Spinal cord (tissue), 10 donors: ENCODE measurements around the gene IGFALS. TPM values are rescaled to one million over a fixed set of nuclear protein-coding genes. Genes with fewer than 3 reads are reported as not detected.

Source experiments
- DNase-seq, 6 donors: peaks; one replicate each; pipeline versions ENCODE4 v3.0.0 to v3.0.0-alpha.2; 2013 to 2015; ENCODE audit warnings: low spot score in 6 of 6, low read depth in 4 of 6
- H3K27ac ChIP-seq: one replicate; pipeline ENCODE4 v1.5.1; 2013; ENCODE audit warnings: low read depth, low read length, control low read depth
- H3K27me3 ChIP-seq: one replicate; pipeline ENCODE4 v1.6.1; 2013; ENCODE audit warnings: low read length; ENCODE audit not compliant: control insufficient read depth, insufficient read depth
- H3K36me3 ChIP-seq: one replicate; pipeline ENCODE4 v1.6.1; 2013; ENCODE audit warnings: low read length; ENCODE audit not compliant: control insufficient read depth, insufficient read depth
- H3K4me1 ChIP-seq: one replicate; pipeline ENCODE4 v1.6.1; 2013; ENCODE audit warnings: low read length; ENCODE audit not compliant: control insufficient read depth, insufficient read depth
- H3K4me3 ChIP-seq: one replicate; pipeline ENCODE4 v1.5.1; 2013; ENCODE audit warnings: low read depth, low read length, control low read depth
- H3K9me3 ChIP-seq: one replicate; pipeline ENCODE4 v1.6.1; 2013; ENCODE audit warnings: low read length; ENCODE audit not compliant: control insufficient read depth, insufficient read depth
- WGBS: methylation state at CpG from one replicate; pipeline ENCODE4 v1.1.5; 2013; ENCODE audit warnings: missing lambda C conversion rate; ENCODE audit not compliant: insufficient coverage; 5-methylcytosine and 5-hydroxymethylcytosine counted together
- polyA plus RNA-seq, 2 donors: library from polyadenylated mRNA; unstranded; fragments of 120-200 nt; gene quantifications; one replicate each; pipeline ENCODE4 v1.2.1, GENCODE V29; 2013; ENCODE audit not compliant: insufficient read length in 2 of 2
- total RNA-seq, 2 donors: library from RNA; depleted of rRNA in 1 of 2; stranded (reverse); fragments of 120-200 nt in 1 of 2; fragments of >200 nt in 1 of 2; gene quantifications; one replicate each; pipeline versions ENCODE4 v1.2.3 to v1.2.4, GENCODE V29; 2013 to 2014
- donor health status: healthy.

The IGFALS gene
- total and polyA plus RNA-seq, 4 donors = 0.33 to 1.3 (median 0.39) TPM; not detected in 1

GRCh38 chr16:1772362-1772907 is 21.1 kb downstream of the IGFALS start, which contains the start of gene EME2:
EME2 (plus strand) TSS chr16:1772810; CDS start chr16:1773228, 418 bp downstream.
- no peak for DNase-seq
- Histone ChIP-seq H3K4me1 (peaks cover 48% of the 10 kb centered on the region), H3K36me3 (peaks cover 80% of the 10 kb centered on the region)

GRCh38 chr16:1771864-1772361 is 21.6 kb downstream of the IGFALS start:
- Histone ChIP-seq H3K27ac (no peak overlapping the region), H3K4me1 (peaks cover 48% of the 10 kb centered on the region), H3K27me3 (no peaks in the 10 kb centered on the region), H3K4me3 (peak overlapping the region; percentile 68), H3K36me3 (peaks cover 80% of the 10 kb centered on the region), H3K9me3 (no peaks in the 10 kb centered on the region)
- DNase-seq = no peak
- WGBS = 5% methylated on average over 16 of the region's 22 CpGs

More at GRCh38 chr16:1772362-1772907, 21.1 kb downstream of the IGFALS start, which contains the start of gene EME2:
- Histone ChIP-seq H3K27ac (no peak within 1 kb of the TSS), H3K27me3 (no peaks in the 10 kb centered on the region), H3K9me3 (no peaks in the 10 kb centered on the region), H3K4me3 (peak within 1 kb of the TSS; percentile 68)
- WGBS = under 1% methylated on average over 53 of the region's 53 CpGs

GRCh38 chr16:1771188-1771863 is 22.2 kb downstream of the IGFALS start, which contains the start of gene NME3:
NME3 (minus strand) TSS chr16:1771543; CDS start chr16:1771534, 9 bp downstream.
- peak in 2 of 6 donors; percentile 86 for DNase-seq
- Histone ChIP-seq H3K36me3 (peaks cover 80% of the 10 kb centered on the region), H3K9me3 (no peaks in the 10 kb centered on the region), H3K4me3 (peak within 1 kb of the TSS; percentile 68), H3K4me1 (peaks cover 48% of the 10 kb centered on the region), H3K27me3 (no peaks in the 10 kb centered on the region), H3K27ac (peak within 1 kb of the TSS; percentile 52)
- under 1% methylated on average over 60 of the region's 79 CpGs for WGBS

GRCh38 chr16:1770328-1771187 is 22.9 kb downstream of the IGFALS start:
- WGBS = 10% methylated on average over 81 of the region's 81 CpGs

GRCh38 chr16:1769402-1770300 is 23.9 kb downstream of the IGFALS start:
- 91% methylated on average over 15 of the region's 27 CpGs for WGBS
- Histone ChIP-seq H3K27me3 (no peaks in the 10 kb centered on the region), H3K9me3 (no peaks in the 10 kb centered on the region), H3K27ac (no peak overlapping the region), H3K36me3 (peaks cover 80% of the 10 kb centered on the region), H3K4me1 (peaks cover 42% of the 10 kb centered on the region), H3K4me3 (peak overlapping the region; percentile 68)
- no peak for DNase-seq

More at GRCh38 chr16:1770328-1771187, 22.9 kb downstream of the IGFALS start:
- peak in 2 of 6 donors; percentile 55 to 63 for DNase-seq
- Histone ChIP-seq H3K27me3 (no peaks in the 10 kb centered on the region), H3K27ac (peak overlapping the region; percentile 52), H3K4me3 (peak overlapping the region; percentile 68), H3K4me1 (peaks cover 48% of the 10 kb centered on the region), H3K9me3 (no peaks in the 10 kb centered on the region), H3K36me3 (peaks cover 80% of the 10 kb centered on the region)

GRCh38 chr16:1768767-1769401 is 24.6 kb downstream of the IGFALS start:
- WGBS = 76% methylated on average over 18 of the region's 26 CpGs
- no peak overlapping the region for H3K4me3 ChIP-seq
- H3K27ac ChIP-seq = no peak overlapping the region
- DNase-seq = no peak
- H3K36me3 ChIP-seq = peaks cover 80% of the 10 kb centered on the region
- no peaks in the 10 kb centered on the region for H3K9me3 ChIP-seq
- peaks cover 34% of the 10 kb centered on the region for H3K4me1 ChIP-seq
- no peaks in the 10 kb centered on the region for H3K27me3 ChIP-seq

- H3K4me1 ChIP-seq = peaks cover 31% of the 10 kb centered on the region
- no peak overlapping the region for H3K4me3 ChIP-seq
- WGBS = 73% methylated on average over 38 of the region's 41 CpGs
- H3K9me3 ChIP-seq = no peaks in the 10 kb centered on the region
- H3K36me3 ChIP-seq = peaks cover 84% of the 10 kb centered on the region
- no peak for DNase-seq
- no peak overlapping the region for H3K27ac ChIP-seq
- no peaks in the 10 kb centered on the region for H3K27me3 ChIP-seq
These were observed 25.3 kb downstream of the IGFALS start for GRCh38 chr16:1768061-1768766.
